ENCODE results near the gene C10orf95.
A peak's percentile ranks its signal among the peaks of the same experiment; 100 is the strongest.

C10orf95 gene

DNA sequence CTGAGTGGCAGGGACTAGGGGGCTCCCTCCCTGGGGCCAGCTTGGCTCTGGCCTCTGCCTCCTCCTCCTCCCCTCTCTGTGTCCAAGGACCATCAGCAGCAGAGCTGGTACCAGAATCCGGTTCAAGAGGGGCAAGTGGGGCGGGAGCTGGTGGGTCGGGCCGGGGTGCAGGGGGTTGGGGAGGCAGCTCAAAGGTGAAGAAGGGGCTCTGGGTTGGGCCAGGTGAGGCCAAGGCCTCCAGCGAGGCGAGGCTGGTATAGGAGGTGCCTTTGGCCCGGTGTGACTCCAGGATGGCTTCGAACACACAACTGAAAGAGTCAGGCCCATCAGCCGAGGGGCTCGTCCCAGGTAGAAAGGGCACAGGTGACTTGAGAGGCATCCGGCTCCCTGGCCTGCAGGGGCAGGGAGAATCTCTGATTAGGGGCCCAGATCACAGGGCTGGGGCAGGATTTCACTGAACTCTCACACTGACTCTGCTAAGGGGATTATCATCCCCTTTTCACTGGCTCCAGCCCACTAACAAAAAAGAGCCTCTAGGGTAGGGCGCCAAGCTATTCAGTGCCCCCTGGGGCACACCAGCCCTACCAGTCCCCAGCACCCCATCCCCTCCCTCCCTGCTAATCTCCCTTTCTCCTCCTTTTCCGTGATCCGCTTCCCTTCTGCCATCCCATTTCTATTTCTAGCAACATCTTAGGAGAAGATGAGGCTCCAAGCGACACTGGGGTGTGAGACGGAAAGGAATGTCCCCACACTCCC is 37.4 kb downstream of the C10orf95 start:
- no peak for DNase-seq

DNA sequence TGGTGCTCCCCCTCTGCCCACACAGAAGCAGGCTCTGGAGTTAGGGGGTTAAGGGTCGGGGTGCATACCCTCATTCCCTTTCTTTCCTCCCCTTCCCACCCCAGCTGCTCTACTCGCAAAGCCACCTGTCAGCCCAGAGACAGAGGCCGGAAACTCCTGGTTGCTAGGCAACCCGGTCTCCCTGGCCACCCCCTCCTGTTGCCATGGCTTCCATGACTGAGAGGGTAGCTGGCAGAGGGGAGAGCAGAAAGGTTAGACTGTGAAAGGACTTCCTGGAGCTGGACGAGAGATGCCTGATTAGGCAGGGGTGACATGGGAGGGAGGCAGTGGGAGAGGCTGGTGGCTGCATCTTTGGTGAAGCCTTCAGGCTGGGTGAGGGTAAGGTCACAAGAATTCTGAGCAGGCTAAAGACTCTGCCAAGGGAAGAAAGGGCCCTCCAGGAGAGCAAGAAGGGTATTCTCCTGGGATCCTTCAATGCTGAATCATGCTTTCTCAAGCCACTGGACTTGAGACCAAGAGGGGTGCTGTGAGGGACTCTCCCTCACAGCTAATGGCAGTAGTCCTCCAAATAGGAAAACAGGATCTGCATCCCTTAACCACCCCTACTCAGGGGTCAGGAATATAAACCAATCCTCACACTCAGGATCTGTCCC is 38.2 kb downstream of the C10orf95 start:
- peak; percentile 52 for DNase-seq

DNA sequence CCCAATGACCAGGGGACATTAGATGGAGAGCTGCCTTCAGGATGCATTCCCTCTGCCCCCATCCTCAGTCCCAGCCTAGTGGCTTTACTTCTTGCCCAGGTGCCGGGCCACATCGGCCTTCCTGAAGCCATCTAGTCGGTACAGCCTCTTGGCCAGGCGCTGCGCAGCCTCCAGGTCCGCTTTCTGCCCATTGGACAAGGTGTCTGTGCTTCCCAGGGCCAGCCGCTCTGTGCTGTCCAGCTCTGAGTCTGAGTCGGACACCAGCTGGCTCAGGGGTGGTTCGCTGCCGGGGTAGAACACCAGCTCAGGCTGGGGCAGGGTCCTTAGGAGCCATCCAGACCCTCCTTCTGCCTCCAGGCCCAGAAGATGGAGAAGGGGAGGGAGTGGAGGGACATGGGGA is 39.0 kb downstream of the C10orf95 start:
- no peak for DNase-seq

DNA sequence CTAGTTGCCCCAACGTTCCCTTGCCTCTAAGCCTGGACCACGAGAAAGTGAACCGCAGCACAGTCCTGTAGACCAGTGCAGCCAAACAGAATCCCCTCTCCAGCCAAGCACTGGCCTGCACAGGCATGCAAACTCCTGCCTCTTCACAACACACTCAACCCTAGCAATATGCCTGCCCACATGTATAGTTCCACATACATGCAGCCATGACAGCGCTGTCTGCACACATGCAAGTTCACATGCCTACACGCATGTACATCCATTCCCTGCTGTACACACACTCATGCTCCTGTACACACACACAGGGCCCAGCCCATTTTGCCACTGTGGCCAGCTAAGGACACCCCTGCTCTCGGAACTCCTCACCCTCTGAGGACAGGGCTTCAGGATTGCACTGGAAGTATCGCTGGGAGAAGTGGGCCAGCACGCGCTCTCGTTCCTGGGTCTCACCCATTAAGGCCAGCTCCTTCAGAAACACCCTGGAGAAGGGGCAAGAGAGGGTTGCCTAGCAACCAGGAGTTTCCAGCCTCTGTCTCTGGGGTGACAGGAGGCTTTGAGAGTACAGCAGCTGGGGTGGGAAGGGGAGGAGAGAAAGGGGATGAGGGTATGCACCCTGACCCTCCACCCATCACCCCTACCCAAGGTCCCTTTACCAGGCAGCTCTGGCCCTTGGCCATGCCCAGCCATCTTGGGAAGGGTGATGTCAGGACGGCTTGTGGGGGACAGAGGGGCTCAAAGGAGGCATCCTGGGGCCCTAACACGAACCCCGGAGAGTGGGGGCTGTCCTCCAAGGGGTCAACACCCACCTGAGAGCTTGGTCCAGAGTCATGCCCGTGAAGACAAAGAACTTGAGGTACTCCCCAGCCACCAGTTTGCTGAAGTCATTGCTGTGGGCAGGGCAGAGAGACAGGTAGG is 39.7 kb downstream of the C10orf95 start:
- no peak for DNase-seq

DNA sequence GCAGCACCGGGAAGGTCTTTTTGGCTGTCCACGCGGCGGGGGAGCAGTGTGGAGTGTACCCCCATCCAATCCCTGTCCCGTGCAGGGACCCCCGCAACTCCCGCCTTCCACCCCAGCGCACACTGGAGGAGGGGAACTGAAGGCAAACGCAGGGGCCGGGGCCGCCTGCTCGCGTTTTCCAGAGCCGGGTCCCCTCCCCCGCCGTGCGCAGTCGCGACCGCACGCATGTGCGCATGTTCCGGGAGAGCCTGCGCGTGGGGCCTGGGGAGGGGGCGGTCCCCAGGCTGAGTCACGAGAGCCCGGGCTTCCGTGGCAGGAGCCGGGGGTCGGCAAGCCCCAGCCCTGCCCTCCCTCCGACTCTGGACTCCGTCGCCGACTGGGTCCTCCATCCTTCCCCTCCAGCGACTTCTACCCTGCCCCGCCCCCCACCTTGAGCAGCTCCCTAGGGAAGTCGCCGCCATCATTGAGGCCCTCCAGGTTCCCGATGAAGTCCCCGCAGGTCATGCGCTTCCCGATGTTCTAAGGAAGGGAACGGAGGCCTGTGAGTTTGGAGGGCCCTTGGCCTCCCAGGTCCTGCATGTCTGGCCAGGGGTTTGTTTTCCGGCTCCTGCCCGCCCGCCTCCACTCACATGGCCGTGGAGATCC is 40.8 kb downstream of the C10orf95 start:
- DNase-seq: no peak

- no peak for DNase-seq
Measured at GRCh38 chr10:102409604-102410428, 41.5 kb downstream of the C10orf95 start.

GRCh38 chr10:102408728-102409603 is 42.4 kb downstream of the C10orf95 start:
- peak; percentile 18 for DNase-seq

DNA sequence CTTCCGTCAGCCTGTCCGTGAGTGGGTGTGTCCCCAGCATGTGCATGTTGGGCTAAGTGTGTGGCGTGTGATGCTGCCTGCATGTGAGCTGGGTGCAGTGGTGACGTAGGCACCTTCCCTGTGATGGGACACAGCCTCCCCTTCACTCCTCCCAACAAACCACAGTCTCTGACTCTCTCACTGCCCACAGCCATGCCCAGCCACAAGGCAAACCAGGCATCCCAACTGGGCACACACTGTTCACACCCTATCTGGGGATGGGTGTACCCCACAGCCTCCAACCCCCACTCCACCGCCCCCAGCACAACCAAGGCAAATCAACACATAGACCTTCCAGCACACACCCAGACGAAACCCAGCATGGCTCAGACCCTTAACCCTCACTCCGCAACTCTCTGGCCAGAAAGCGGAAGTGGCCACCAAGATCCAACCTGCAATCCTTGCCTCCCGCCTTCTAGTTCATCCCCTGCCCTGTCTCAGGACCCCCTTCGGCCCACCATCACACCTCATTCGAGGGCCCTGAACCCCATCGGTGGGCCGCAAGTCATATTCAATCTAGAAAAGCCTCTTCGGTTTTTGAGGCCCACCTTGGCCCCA is 43.1 kb downstream of the C10orf95 start:
- no peak for DNase-seq

DNA sequence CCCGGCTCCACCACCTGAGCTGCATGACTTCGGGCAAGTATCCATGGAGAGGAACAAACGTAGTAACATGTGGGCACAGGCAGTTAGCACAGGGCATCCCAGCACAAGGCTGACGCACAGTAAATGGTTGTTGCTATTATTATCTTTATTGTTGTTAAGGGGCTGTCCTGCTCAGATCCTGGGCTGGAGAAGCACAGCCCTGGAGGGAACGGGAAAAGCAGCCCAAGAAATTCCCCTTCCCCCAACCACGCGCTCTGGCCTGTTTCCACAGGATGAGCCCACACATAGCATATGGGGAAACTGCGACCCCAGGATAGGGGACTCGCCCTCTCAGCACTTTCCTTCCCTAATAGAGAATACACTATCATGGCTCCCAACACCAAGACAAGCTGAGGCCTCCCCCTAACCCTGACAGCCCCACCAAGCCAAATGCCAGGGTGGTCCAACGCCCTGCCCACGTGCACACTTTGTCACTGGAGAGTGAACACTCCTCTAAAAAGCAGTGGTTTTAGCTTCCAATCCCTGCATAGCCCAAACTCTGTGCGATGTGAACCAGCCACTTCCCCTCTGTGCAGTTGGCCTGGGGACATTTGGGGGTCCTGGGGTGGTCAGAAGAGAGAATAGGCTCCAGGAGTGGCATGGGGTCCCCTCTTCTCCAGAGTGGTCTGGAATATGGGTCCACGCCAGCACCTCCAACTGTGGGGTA is 43.8 kb downstream of the C10orf95 start:
- DNase-seq: no peak

GRCh38 chr10:102406815-102407214 is 44.5 kb downstream of the C10orf95 start:
- no peak for DNase-seq

DNA sequence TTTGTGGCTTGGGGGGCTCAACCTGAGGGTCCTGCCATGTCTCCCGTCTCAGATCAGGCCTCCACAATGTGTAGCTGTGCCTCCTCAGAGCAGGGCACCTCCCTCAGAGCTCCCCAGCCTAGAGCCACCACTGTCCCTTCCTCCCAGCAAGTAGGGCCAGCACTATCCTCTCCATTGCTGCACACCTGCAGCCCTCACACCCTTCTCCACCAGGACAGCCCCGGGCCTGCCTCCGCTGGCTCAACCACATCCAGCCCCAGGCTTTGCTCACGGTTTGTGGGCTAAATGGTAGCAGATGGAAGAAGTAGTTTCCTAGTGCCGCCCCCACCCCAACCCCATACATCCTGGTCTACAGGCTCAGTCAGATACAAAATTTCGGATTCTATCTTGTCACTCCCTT is 45.7 kb downstream of the C10orf95 start:
- no peak for DNase-seq

GRCh38 chr10:102405108-102405571 is 46.2 kb downstream of the C10orf95 start:
- DNase-seq: no peak

GRCh38 chr10:102404361-102405107 is 46.8 kb downstream of the C10orf95 start:
- DNase-seq: no peak

DNA sequence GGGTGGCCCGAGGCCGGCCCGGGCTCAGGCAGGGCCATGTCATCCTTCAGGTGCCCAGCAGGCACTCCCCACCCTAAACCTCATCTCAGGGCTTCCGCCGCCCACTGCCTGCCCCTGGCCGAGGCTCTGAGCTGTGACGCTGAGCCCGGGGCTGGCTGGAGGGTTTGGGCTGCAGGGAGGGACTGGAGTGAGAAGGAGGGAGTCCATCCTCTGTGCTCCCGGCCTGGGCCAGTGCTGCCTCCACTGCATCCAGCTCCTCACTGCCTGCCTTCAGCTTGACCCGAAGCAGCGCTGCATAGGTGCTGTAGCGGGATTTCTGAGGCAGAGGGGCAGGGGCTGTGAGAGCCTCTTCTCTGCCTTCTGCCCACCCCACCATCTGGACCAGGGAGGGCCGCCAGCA is 48.2 kb downstream of the C10orf95 start:
- no peak for DNase-seq

- DNase-seq: no peak
Measured at GRCh38 chr10:102402512-102402896, 48.8 kb downstream of the C10orf95 start.

DNA sequence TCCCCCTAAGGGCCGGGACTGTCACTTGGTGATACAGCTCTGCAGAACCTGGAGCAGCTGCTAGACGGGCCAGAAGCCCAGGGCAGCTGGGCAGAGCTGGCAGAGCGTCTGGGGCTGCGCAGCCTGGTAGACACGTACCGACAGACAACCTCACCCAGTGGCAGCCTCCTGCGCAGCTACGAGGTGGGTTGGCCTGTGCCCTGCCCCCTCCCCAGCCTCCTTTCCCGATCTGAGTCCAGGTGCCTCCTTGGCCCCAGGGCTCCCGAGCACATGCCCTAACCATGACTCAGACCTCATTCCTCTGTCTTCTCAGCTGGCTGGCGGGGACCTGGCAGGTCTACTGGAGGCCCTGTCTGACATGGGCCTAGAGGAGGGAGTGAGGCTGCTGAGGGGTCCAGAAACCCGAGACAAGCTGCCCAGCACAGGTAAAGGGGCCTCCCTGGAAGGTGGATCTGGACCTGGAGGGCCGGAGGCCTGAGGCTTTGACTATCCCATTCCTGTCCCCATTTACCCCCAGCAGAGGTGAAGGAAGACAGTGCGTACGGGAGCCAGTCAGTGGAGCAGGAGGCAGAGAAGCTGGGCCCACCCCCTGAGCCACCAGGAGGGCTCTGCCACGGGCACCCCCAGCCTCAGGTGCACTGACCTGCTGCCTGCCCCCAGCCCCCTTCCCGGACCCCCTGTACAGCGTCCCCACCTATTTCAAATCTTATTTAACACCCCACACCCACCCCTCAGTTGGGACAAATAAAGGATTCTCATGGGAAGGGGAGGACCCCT is 49.4 kb downstream of the C10orf95 start:
- DNase-seq: no peak

DNA sequence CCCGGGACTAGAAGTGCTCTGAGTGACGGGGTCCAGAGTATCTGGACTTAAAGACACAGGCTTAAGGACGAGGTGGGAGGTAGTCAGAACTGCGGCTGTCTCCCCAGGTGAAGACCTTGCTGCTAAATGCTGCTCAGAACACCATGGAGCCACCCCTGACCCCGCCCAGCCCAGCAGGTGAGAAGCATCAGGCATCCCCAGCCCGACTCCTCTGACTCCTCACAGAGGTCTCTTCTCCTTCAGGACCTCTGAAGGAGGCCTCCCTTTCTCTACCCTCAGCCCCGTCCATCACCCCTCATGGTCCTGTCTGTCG is 50.0 kb downstream of the C10orf95 start:
- no peak for DNase-seq

DNA sequence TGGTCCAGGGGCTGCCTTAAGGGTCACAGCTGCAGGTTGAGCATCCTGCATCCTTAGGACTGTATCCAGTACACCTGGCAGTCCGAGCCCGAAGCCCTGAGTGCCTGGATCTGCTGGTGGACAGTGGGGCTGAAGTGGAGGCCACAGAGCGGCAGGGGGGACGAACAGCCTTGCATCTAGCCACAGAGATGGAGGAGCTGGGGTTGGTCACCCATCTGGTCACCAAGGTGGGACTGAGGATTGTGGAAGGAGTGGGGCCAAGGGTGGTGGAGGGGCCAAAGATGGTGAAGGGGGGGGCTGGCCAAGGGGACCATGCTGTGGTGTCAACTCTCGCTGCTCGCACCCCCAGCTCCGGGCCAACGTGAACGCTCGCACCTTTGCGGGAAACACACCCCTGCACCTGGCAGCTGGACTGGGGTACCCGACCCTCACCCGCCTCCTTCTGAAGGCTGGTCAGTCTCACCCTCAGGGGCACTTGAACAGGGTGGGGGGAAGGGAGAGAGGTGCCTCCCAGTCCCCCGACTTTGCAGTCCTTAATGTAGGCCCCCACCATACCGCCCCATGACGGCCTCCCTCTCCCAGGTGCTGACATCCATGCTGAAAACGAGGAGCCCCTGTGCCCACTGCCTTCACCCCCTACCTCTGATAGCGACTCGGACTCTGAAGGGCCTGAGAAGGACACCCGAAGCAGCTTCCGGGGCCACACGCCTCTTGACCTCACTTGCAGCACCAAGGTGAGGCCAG is 50.6 kb downstream of the C10orf95 start:
- no peak for DNase-seq
